Endothelial cell (in vitro differentiated cells): ENCODE results near the gene SLC2A2. TPM values are rescaled to one million over a fixed set of nuclear protein-coding genes. Genes with fewer than 3 reads are reported as not detected.

Source experiments
- DNase-seq: peaks from one replicate; pipeline ENCODE4 v3.0.0; 2021; ENCODE audit warnings: low spot score
- H3K27ac Mint-ChIP-seq: one replicate; pipeline ENCODE4 v1.8.0; 2021; ENCODE audit warnings: mixed read lengths, inconsistent platforms; ENCODE audit not compliant: unreplicated experiment
- H3K27me3 Mint-ChIP-seq: one replicate; pipeline ENCODE4 v1.8.0; 2021; ENCODE audit warnings: mild to moderate bottlenecking, moderate library complexity, mixed read lengths, inconsistent platforms; ENCODE audit not compliant: unreplicated experiment
- H3K36me3 Mint-ChIP-seq: one replicate; pipeline ENCODE4 v1.8.0; 2021; ENCODE audit warnings: mild to moderate bottlenecking, low read depth, mixed read lengths, inconsistent platforms; ENCODE audit not compliant: unreplicated experiment
- H3K4me1 Mint-ChIP-seq: one replicate; pipeline ENCODE4 v1.8.0; 2021; ENCODE audit warnings: mild to moderate bottlenecking, mixed read lengths, inconsistent platforms; ENCODE audit not compliant: unreplicated experiment
- H3K4me3 Mint-ChIP-seq: one replicate; pipeline ENCODE4 v1.8.0; 2021; ENCODE audit warnings: mild to moderate bottlenecking, mixed read lengths, inconsistent platforms; ENCODE audit not compliant: unreplicated experiment
- H3K9me3 Mint-ChIP-seq: one replicate; pipeline ENCODE4 v1.8.0; 2021; ENCODE audit warnings: mixed read lengths, inconsistent platforms; ENCODE audit not compliant: unreplicated experiment
- CTCF ChIP-seq: fragments of 200-600 bp; sonication (generic); IDR thresholded peaks from one replicate; pipeline ENCODE4 v1.5.0; 2021; ENCODE audit warnings: antibody characterized with exemption; ENCODE audit not compliant: unreplicated experiment
- total RNA-seq: library from RNA; stranded (reverse); fragmentation: NEBNext Ultra II Directional; extraction: Animal tissue kit (Norgen Biotek cat#: 25700); gene quantifications from one replicate; pipeline ENCODE4 v1.2.1, GENCODE V29; 2021; ENCODE audit not compliant: unreplicated experiment

The SLC2A2 gene
- total RNA-seq, 1 donor from 2014 or later, result not detected

DNA sequence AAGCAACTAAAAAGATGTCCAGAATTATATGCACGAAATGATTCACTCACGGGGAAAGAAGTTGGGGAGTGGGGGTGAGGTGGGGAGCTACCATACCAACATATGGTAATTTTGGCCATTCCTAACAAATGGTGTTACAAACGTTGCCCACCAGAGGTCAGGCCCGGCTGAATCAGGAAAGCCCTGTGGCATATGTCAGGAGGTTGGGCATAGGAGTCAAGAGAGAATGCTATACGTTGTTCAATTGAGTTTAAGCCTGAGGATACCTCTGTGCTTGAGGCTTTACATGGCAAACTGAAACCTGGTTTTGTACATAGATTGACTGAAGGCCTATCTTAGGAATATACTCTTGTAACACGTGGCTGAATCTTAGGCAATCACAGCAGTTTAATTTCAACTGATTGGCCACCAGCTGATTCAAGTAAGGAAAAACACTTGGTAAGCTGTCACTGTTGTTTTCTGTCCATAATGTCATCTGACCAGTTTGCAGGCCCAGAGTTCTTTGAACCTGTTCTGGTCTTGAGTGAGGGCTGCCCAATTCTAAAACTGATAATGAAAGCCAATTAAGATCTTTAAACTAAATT lies 23.4 kb upstream of the SLC2A2 start:
- peak; percentile 67 for DNase-seq
- H3K4me1 Mint-ChIP-seq, result no peaks in the 10 kb centered on the region
- H3K27me3 Mint-ChIP-seq, result peaks cover 2% of the 10 kb centered on the region
- H3K9me3 Mint-ChIP-seq, result no peaks in the 10 kb centered on the region
- no peak overlapping the region for H3K27ac Mint-ChIP-seq
- no peak overlapping the region for H3K4me3 Mint-ChIP-seq
- no peaks in the 10 kb centered on the region for H3K36me3 Mint-ChIP-seq
- peak; percentile 57 for TF ChIP-seq CTCF

GRCh38 chr3:171046760-171047159 lies 20.2 kb upstream of the SLC2A2 start:
- Mint-ChIP-seq H3K27me3 (no peaks in the 10 kb centered on the region), H3K4me1 (no peaks in the 10 kb centered on the region), H3K9me3 (no peaks in the 10 kb centered on the region), H3K36me3 (no peaks in the 10 kb centered on the region), H3K27ac (no peak overlapping the region), H3K4me3 (no peak overlapping the region)
- TF ChIP-seq CTCF, result no peak
- DNase-seq, result no peak

DNA sequence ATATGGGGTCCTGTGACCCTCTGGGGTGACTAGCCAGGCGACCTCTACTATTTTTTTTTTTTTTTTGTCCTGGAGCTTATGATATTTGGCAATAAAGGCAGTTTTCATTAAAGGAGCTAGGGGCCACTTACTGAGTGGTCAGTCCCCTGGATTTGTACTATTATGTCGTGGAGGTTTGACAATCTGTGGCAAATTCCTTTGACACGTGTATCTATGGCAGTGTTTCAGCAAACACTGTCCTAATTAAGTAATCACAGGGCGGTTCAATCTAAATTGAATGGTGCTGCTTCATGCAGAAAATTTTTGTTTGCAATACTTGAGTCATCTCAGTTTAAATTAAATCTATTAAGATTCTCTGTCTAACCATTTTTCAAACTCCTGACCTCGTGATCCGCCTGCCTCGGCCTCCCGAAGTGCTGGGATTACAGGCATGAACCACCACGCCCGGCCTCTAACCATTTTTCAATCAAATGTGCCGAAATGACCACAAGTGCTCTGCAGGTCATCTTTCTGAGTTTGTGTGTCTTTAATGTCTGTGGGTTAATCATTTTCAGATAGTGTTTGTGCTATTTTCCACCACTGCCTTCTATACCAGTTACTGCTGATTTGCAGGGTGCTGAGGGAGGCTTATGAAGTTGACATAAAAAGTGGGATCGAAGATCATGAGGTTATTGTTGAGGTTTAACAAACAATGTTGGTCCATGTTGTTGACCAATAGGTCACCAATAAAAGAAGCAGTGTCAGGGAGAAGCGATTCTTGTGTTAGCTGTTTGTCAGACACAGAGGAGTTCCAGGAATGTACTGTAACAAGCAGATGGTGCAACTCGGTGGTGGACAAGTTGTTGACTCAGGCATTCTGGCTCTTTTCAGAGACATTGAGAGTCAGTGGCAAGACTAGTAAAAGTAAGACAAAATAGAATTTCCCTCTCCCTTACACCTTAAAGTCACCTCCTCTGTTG lies 18.6 kb upstream of the SLC2A2 start:
- Mint-ChIP-seq H3K27me3 (no peaks in the 10 kb centered on the region), H3K4me1 (no peaks in the 10 kb centered on the region), H3K4me3 (no peak overlapping the region), H3K36me3 (no peaks in the 10 kb centered on the region), H3K27ac (no peak overlapping the region), H3K9me3 (no peaks in the 10 kb centered on the region)
- no peak for TF ChIP-seq CTCF
- DNase-seq, result no peak

DNA sequence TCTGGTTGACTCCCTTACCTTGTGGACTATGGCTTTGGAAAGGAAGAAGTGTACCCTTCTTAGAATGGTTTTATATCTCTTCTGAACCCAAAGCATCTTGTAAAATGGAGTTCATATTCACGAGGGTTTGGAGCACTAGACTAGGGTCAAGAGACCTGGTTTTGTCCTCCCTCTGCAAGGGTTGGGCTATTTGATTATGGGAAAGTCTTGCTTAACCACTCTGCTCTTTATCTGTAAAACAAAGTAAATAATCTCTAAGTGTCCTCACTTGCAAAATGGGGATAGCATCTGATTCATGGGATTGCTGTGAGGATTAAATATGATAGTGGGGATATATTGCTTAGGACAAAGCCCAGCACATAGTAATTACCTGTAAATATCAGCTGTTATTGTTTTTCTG lies 17.9 kb upstream of the SLC2A2 start:
- no peak overlapping the region for H3K4me3 Mint-ChIP-seq
- H3K9me3 Mint-ChIP-seq, result no peaks in the 10 kb centered on the region
- H3K27me3 Mint-ChIP-seq, result no peaks in the 10 kb centered on the region
- no peak for TF ChIP-seq CTCF
- DNase-seq, result no peak
- no peak overlapping the region for H3K27ac Mint-ChIP-seq
- no peaks in the 10 kb centered on the region for H3K4me1 Mint-ChIP-seq
- H3K36me3 Mint-ChIP-seq, result no peaks in the 10 kb centered on the region

GRCh38 chr3:171039674-171040073 lies 13.2 kb upstream of the SLC2A2 start:
- no peaks in the 10 kb centered on the region for H3K4me1 Mint-ChIP-seq
- no peak overlapping the region for H3K27ac Mint-ChIP-seq
- no peak for TF ChIP-seq CTCF

More at GRCh38 chr3:171039674-171040073, 13.2 kb upstream of the SLC2A2 start:
- no peak for DNase-seq
- H3K9me3 Mint-ChIP-seq, result no peaks in the 10 kb centered on the region
- H3K4me3 Mint-ChIP-seq, result no peak overlapping the region
- no peaks in the 10 kb centered on the region for H3K27me3 Mint-ChIP-seq
- H3K36me3 Mint-ChIP-seq, result no peaks in the 10 kb centered on the region
